NCI-H524 (cell line): ENCODE results near the gene UBE2G1.
A peak's percentile ranks its signal among the peaks of the same experiment; 100 is the strongest.

Experiments
- DNase-seq, 2 experiments: peaks; one replicate each; lab custom pipeline; 2025; lab: John Stamatoyannopoulos, UW

The UBE2G1 gene

GRCh38 chr17:4334332-4334731 is 32.1 kb downstream of the UBE2G1 start:
- DNase-seq, result no peak

GRCh38 chr17:4333041-4333440 is 33.4 kb downstream of the UBE2G1 start:
- DNase-seq, result no peak

- DNase-seq, result no peak
Measured at GRCh38 chr17:4332296-4332970, 34.0 kb downstream of the UBE2G1 start.

- DNase-seq, result peak in 1 of 2 experiments; percentile 18
Measured at GRCh38 chr17:4331614-4332013, 34.9 kb downstream of the UBE2G1 start.

- DNase-seq, result no peak
Measured at GRCh38 chr17:4329838-4330237, 36.6 kb downstream of the UBE2G1 start.

GRCh38 chr17:4327606-4328005 is 38.9 kb downstream of the UBE2G1 start:
- DNase-seq, result peak in 1 of 2 experiments; percentile 26

- no peak for DNase-seq
Measured at GRCh38 chr17:4326608-4327007, 39.9 kb downstream of the UBE2G1 start.

GRCh38 chr17:4326112-4326511 is 40.4 kb downstream of the UBE2G1 start:
- no peak for DNase-seq

- no peak for DNase-seq
Measured at GRCh38 chr17:4324463-4324862, 42.0 kb downstream of the UBE2G1 start.

- no peak for DNase-seq
Measured at GRCh38 chr17:4319221-4319620, 47.3 kb downstream of the UBE2G1 start.

GRCh38 chr17:4318596-4318995 is 47.9 kb downstream of the UBE2G1 start:
- DNase-seq, result no peak

- no peak for DNase-seq
Measured at GRCh38 chr17:4318186-4318585, 48.3 kb downstream of the UBE2G1 start.

GRCh38 chr17:4317610-4318009 is 48.9 kb downstream of the UBE2G1 start:
- DNase-seq, result no peak

GRCh38 chr17:4316648-4317047 is 49.8 kb downstream of the UBE2G1 start:
- DNase-seq, result no peak

GRCh38 chr17:4314618-4315017 is 51.9 kb downstream of the UBE2G1 start:
- DNase-seq, result no peak

- no peak for DNase-seq
Measured at GRCh38 chr17:4314179-4314578, 52.3 kb downstream of the UBE2G1 start.

- no peak for DNase-seq
Measured at GRCh38 chr17:4313221-4314114, 53.0 kb downstream of the UBE2G1 start.

GRCh38 chr17:4310354-4311060 is 56.0 kb downstream of the UBE2G1 start:
- DNase-seq, result no peak

GRCh38 chr17:4309897-4310296 is 56.6 kb downstream of the UBE2G1 start:
- DNase-seq, result no peak

- DNase-seq, result no peak
Measured at GRCh38 chr17:4307179-4307930, 59.1 kb downstream of the UBE2G1 start.

- no peak for DNase-seq
Measured at GRCh38 chr17:4305224-4305623, 61.3 kb downstream of the UBE2G1 start.
